CD4-positive, alpha-beta T cell treated with Interleukin-12 subunit alpha and Interleukin-12 subunit beta, for 1 hour (primary cell): ENCODE measurements around the gene ANKRD60.

Experiments used
- DNase-seq: peaks from one replicate; pipeline ENCODE4 v3.0.0-alpha.2; 2020

The ANKRD60 gene, protein sequence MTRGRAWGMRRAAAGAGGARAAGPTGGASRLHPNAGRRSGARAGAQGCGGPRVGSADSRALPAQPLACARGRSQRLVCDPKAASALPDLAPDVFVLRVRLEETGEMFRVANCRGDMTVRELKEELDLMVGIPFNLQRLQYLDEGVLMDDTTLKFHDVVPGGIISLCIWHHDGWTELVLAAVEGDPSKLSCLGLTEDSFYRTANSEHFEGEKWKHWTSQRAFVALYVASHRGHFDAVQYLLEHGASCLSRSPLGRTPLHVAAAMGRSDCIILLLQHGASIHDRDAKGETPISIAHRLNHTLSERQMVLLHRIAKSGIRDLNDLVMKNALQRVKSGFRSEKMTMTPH

DNA sequence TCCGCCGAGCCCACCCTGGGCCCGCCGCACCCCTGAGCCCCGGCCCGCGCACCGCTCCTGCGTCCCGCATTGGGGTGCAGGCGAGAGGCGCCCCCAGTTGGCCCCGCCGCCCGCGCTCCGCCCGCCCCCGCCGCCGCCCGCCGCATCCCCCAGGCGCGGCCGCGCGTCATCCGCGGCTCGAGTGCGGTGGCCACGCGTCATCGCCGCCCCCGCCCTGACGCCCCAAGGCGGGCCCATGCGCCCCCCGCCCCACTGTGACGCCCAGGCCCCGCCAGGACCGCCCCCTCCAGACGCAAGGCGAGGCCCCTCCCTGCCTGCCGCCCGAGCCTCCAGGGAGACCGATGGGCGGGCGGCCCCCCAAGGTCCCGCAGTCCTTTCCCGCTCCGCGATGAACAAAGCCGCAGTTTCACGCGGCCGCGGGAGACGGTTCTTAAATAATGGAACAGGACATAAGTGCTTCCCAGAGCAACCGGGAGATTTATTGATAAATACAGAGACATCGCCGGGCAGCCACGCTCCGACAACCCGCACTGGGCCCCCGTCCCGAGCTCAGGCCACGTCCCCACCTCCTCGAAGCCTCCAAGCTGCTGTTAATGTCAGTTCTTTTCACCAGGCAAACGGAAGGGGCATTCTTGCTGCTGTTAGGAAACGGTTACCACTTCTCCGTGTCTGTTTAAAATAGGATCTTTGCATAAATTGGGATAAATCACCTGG, at the start of gene ANKRD60:
ANKRD60 (minus strand) TSS at position 170 of the 714 bp plus-strand sequence; CDS start at position 170, 0 bp downstream.
- peak; percentile 29 for DNase-seq

DNA sequence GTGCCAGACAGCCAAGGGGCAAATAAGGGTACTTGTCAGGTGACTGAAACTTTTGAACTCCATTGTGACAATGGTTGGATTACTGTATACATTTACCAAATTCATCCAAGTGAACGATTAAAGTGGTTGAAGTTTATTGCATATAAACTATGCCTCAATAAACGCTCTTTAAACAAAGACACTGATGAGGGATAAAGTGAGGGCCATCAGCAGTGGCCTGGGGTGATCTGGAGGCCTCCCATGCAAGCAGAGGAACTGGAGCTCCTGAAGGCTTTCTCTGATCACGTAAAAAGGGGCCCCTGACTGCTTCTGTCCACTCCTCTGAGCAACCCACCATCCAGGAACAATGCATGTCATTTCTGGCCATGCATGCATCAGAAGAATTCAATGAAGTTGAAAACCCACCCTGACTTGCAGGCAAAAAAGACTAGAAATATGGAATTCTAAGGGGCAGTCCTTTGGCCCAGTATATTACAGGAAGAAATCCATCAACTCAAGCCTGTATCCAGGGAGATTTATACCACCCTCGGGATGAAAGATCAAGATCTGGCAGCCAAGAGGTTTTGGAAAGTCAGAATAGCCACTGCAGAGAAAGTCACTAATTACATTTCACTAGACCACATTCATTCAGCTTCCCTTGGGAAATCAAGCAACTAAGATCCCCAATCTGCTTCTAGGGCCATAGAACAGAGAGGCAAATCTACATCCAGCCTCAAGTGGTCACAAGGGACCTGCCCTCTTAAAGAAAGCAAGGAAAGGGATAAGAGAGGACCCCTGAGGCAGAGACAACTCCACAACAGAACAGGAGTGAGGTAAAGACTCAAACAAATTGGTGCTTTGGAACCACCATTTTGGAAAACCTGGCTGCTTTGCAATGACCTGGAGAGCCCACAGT, 49.4 kb upstream of the ANKRD60 start:
- DNase-seq, result no peak

DNA sequence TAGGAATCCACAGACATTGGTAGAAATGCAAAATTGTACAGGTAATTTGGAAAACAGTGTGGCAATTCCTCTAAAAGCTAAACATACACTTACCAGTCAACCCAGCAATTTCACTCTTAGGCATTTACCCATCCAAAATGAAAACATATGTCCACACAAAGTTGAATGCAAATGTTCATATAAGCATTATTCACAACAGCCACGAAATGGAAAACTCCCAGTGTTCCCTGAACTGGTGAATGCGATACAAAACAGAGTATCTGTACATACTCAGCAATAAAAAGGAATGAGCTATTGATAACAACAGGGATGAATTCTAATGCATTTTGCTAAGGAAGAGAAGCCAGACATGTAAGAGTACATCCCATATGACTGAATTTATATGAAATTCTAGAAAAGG, 48.7 kb upstream of the ANKRD60 start:
- DNase-seq, result no peak

DNA sequence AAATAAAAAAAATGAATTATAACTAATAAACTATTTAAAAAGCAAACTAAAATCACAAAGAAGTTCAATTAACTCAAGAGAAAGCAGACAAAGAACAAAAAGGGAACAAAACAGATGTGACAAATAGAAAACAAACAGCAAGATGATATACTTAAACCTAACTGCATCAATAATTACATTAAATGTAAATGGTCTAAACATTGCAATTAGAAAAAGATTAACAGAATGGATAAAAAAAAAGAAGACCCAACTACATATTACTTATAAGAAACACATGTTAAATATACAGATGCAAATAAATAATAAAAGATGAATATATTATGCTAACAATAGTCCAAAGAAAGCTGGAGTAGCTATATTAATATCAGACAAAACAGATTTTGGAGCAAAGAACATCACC, 45.9 kb upstream of the ANKRD60 start:
- no peak for DNase-seq

DNA sequence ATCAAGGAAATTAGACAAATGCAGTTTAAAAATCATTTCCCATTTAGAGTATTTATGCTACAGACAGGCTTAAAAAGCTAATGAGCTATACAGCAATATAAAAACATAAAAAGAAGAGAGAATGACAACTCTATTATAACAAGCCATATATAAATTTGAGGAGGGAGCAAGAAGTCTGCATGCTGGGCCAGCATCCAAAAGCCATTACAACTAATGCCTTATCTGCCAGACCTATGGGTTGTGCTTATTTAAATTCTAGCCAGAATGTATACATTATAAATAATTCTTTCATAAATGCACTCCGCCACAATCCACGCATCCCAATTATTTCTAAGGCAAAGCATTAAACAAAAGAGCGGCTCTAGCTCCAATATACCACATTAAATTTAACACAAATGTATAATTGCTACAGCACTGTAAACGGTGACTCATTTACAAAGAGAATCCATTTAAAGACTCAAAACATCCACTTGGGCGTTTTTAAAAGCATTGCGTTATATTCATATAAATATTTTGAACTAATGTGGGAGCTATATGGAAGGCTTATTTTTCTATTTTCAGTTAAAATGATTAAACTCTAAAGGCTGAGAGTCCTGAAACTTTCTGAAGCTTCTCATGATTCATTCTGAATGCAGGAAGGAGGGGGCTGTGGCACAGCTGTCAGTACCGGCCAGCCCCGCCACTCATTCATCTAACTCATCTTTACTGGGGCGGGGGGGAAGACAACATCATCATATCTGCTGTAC, 43.3 kb upstream of the ANKRD60 start:
- DNase-seq, result no peak

DNA sequence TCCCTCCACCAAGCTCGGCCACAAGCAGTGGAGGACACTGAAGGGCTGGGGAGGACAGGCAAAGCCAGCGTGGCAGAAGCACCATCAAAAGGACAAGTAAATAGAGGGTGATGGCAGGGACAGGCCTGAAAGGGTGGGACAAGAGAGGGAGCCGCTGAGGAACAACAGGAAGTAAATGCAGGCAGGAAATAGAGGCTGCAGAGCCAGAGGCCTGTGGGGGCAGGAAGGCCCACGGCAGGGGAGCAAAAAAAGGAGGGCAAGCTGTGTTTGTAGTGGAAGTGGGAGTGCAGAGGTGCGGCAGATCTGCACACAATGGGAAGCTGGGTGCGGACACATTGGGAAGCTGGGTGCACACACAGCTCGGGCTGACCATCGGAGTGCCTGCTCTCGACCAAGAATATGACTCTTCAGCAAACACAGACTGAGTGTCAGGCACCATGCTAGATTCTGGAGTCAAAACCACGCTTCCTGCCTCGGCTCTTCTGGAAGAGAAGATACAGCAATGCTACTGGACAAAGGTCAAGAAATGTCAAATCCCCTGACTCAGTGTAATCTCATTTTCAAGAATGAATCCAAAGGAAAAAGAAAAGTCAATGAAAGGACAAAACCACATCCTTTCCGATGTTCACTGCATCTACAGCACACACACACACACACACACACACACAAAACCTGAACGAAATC, 40.6 kb upstream of the ANKRD60 start:
- no peak for DNase-seq

DNA sequence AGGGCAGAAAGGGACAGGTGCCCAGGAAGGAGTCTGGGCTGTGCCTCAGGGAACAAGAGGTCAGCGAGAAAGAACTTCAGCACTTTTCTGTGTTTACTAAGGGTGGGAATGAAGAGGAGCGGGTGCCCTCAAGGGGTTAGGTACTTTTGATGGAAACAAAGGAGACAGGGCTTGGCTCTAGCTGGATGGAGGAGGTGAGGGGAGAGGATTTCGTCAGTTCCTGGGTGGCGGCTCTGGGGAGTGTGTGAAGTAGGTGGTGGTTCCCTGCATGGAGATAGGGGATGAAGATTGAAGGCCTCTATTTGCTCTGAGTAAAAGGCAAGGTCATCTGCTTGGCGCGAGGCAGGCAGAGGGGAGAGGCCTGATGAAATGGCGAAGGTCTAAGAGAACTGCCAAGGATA, 40.0 kb upstream of the ANKRD60 start:
- no peak for DNase-seq

DNA sequence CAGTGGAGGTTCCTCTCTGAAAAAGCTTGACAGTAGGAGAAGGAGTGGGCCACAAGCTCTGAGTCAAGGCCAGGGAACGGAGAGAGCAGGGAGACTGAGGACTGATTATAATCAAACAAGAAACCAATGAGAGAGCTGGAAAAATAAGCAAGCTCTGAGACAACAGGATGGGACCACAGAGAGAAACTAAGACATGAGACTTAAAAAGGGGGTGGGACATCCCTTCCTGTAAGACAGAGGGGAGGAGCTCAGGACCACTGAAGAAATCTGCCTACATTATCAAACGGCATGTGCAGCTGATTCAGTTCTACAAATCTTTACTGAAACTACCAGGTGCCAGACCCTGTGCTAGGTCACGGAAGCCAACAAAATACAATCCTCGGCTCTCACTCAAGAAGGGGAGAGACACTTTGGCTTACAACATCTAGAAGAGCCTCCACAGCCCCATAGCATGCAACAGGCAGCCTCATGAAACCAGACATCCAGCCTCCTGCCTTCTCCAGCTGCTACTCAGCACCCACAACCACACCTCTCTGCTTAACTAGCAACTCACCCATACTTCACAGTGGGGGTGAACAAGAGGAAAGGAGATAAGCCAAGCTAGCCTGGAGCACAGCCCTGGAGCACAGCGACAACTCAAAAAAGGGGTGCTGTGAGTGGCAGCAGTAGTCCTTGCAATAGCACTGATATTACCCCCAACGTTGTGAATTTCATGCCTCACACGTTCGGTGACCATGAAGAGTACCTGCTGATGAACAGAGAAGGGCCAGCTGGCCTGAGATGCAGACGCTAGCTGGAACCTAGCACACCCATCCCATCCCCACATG, 39.1 kb upstream of the ANKRD60 start:
- no peak for DNase-seq

DNA sequence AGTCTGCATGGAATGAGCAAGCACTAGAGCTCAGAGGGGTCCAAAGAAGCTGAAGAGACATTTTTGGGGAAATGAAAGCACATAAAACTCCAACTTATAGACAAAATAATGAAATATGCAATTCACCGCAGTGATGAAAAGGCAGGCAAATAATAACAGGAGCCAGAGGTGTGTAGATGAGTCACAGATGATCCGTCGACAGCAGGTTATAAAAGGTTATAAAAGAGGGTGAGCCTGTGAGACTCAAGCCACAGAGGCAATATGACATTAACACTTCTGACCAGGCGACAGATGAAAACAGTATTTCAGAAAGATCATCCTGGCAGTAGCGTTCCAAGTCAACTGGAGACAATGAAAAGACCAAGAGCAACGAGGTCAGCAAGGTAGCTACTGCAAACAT, 35.8 kb upstream of the ANKRD60 start:
- no peak for DNase-seq

DNA sequence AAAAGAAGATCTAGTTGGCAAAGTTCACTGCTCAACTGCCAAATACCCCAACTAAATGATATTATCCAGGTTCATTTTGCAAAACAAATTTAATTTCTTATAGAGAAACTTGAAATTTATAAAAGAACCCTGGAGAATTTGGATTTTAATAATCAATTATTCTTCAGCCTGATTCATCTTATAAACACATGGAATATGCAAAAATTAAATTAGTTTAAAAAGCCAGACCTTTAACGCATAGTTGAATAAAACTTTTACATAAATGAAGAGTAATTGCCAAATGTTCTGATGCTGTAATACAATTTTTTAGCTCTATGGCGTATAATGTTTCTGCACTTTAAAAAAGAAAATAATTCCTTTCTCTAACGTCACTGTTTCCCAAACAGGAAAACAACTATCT, 33.2 kb upstream of the ANKRD60 start:
- DNase-seq, result no peak

DNA sequence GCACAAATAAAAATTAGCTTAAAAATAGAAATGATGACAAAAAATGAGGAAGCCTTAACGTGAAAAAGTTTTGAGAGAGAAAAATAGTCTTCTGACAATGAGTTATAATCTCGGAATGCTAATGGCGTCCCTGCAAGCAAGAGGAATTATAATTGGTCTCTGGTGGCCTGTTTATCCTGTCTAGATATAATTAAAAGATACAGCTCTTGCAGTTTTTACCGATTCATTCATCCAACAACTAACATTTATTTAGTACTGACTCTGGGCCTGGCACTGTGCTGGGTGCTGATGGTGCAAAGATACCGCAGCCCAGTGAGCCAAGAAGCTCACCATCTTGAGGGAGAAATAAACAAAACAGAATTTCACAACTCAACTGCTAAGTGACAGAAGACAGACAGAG, 31.6 kb upstream of the ANKRD60 start:
- no peak for DNase-seq

DNA sequence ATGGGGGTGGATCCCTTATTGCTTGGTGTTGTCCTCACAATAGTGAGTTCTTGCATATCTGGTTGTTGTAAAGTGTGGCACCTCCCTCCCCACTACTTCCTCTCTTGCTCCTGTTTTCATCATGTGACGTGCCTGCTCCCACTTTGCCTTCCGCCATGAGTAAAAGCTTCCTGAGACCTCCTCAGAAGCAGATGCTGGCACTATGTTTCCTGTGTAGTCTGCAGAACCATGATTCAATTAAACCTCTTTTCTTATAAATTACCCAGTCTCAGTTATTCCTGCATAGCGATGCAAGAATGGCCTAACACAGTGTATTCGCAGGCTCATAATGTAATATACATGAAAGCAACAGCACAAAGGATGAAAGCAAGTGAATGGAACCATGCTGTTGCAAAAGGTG, 28.4 kb upstream of the ANKRD60 start:
- no peak for DNase-seq

DNA sequence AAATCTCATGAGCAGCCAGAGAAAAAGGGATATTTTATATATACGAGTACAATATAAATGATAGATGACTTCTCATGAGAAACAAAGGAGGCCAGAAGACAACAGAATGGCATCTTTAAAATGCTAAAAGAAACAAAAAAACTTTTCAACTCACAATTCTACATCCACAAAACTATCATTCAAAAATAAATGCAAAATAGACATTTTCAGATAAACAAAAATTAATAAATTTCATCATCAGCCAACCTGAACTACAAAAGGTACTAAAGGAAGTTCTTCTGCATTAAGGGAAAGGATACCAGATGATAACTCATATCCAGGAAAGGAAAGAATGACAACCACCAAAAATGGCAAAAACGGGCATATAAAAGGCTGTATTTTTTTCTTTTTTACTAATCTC, 27.9 kb upstream of the ANKRD60 start:
- DNase-seq, result no peak

DNA sequence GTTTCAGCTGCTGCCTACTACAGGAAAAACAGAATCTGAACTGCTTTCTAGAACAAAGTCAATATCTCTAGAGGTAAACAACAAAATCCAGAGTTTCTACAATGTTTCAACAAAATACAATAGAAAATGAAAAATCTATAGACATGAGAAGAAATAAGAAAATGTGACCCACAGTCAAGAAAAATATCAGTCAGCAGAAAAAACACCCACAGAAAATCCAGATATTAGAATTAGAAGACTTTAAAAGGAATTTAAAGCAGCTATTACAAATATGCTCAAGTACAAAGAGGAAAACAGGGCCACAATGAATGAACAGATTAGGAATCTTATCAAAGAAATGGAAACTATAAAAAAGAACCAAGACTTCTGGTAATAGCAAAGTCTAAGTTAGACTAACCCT, 26.4 kb upstream of the ANKRD60 start:
- DNase-seq, result no peak

DNA sequence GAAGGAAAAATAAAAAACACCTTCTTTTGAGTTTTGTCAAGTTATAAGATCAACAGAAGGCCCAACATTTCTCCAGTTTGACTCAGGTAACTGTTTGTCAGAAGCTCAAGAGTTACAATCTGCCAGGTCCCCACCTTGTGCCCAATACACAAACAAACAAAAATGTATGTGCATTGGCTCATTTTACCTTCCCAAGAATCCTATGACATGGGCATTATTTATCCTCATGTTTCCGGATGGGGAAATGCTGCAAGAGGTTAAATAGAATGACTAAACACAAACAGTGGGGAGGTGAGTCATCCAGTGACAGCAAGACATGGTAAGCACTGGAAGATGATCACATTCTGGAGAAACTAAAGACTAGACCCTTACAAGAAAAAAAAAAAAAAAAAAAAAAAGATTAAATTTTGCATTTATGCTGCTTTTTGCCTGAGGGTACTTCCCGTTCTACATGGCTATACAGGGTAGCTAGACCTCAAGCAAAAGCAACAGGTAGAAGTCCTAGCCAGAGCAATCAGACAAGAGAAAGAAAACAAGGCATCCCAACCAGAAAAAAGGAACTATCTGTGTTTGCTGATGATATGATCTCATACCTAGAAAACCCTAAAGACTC, 23.6 kb upstream of the ANKRD60 start:
- no peak for DNase-seq

DNA sequence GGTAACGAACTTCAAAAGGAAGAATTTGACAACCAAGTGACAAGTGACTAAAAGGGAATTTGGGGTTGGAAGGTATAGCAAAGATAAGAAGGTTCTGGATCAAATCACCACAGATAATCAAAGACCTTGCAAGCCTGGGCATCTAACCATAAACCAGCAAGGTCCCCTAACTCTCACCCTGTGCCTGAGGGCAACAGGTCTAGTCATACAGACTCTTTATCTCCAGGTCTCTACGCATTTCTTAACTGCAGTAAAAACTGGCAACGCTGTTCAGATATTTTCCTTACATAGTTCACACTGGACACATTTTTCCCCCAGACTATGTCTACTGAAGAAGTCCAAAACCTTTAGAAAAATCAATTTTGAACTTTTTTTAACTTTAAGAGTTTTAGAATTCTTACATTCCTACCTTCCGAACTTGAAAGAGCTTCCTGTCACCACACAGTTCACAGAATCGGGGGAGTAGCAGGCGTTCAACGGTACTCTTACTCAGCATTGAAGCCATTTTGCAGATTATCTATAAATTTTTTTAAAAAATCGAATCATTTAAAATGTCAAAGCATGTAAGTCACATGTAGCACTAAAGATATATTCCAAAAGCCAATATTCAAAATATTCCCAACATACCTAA, 23.0 kb upstream of the ANKRD60 start:
- DNase-seq, result no peak

DNA sequence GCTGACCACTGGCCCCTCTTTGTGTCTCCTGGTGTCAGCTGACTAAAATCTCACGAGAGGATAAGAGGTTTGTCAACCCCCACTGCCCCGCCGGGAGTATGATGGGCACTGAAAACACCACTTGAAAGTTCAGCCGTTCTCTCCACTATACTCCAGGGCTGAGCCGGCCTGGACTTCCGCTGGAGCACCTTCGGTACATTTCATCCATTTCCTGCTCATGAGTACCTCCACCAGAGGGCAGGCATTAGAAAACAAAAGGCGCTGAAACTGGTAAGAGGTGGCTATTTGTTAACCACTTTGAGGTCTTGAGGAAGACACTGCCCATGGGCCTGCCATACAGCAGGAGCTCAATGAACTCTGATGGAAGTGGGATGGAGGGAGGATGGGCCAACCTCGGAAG, 17.9 kb upstream of the ANKRD60 start:
- DNase-seq, result no peak

DNA sequence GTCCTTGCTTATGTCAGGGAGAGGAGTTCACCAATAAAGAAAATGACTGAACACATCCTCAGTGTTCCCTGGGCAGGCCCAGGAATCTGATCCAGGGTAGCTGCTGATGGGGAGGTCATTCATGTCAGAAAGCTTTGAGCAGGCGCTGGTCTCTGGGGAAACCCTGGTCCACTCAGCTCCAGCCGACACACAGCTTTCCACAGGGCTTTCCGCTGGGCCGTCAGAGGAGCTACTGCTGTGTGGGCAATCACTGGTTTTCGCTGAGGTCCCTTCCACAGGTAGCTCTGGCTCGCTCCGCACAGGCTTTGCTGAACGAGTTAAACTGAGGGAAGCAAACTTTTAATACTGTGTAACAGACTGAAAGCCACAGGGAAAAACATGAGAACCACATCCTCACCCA, 17.5 kb upstream of the ANKRD60 start:
- DNase-seq, result no peak

DNA sequence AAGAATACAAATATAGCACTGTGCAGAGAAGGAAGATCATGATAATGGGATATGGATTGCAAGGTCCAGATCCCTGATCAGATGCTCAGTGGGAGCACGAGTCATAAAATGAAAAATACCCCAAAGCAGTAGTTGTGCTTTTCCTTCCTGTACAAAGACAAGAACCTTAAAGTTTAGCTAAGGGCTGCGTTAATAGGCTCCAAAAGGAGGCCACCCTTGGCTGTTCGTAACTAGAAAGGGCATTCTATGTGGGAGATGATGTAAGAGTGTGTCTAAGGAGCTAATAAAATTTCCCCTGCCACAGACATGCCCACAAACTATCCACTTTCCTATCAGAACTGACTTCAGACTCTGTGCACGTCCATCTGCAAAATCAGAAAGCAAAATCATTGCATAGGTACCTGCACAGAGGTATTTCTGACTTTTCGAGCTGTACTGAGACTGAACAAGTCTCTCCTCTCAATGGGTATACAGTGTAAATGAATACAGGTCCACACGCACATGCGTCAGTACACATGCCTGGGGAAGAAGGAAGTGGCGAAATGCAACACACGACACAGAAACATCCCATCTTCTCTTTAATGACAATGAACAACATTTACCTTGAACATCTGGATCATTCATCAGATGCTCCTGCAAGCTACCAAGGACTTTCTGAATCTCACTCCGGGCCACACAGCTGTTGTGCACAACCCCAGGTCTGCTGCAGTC, 16.9 kb upstream of the ANKRD60 start:
- DNase-seq, result no peak
